Measurements from ENCODE around the gene TTC21A.

DNA sequence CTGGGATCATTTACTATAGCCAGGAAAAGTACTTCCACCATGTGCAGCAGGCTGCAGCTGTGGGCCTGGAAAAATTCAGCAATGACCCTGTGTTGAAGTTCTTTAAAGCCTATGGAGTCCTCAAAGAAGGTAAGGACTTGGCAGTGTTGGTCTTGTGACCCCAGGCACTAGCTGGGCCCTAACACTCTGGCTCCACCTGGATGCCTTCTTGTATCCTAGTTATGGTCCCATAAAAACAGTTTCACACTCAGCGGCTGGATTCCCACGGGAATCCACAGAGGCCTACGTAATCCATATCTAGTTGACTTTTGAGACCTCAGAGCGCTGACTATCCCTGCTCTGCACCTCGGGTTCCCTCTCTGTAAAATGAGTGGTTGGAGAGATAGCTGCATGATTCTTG, 1.6 kb downstream of the TTC21A start:
- no peak for TF ChIP-seq NFIC (IDR thresholded peaks at IDR 0.05)
- no peak for TF ChIP-seq EP300 (IDR thresholded peaks at IDR 0.05; ENCODE audit: borderline replicate concordance)
- TF ChIP-seq TEAD4 (IDR thresholded peaks at IDR 0.05) = no peak
- TF ChIP-seq RAD21 (IDR thresholded peaks at IDR 0.05; ENCODE audit: low read depth) = no peak
- TF ChIP-seq CEBPB (IDR thresholded peaks at IDR 0.05) = no peak
- TF ChIP-seq, protein P1, sequence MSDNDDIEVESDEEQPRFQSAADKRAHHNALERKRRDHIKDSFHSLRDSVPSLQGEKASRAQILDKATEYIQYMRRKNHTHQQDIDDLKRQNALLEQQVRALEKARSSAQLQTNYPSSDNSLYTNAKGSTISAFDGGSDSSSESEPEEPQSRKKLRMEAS (IDR thresholded peaks at IDR 0.05) = no peak
- TF ChIP-seq YY1 (IDR thresholded peaks at IDR 0.05; ENCODE audit: low read depth) = no peak
- TF ChIP-seq, protein P2, sequence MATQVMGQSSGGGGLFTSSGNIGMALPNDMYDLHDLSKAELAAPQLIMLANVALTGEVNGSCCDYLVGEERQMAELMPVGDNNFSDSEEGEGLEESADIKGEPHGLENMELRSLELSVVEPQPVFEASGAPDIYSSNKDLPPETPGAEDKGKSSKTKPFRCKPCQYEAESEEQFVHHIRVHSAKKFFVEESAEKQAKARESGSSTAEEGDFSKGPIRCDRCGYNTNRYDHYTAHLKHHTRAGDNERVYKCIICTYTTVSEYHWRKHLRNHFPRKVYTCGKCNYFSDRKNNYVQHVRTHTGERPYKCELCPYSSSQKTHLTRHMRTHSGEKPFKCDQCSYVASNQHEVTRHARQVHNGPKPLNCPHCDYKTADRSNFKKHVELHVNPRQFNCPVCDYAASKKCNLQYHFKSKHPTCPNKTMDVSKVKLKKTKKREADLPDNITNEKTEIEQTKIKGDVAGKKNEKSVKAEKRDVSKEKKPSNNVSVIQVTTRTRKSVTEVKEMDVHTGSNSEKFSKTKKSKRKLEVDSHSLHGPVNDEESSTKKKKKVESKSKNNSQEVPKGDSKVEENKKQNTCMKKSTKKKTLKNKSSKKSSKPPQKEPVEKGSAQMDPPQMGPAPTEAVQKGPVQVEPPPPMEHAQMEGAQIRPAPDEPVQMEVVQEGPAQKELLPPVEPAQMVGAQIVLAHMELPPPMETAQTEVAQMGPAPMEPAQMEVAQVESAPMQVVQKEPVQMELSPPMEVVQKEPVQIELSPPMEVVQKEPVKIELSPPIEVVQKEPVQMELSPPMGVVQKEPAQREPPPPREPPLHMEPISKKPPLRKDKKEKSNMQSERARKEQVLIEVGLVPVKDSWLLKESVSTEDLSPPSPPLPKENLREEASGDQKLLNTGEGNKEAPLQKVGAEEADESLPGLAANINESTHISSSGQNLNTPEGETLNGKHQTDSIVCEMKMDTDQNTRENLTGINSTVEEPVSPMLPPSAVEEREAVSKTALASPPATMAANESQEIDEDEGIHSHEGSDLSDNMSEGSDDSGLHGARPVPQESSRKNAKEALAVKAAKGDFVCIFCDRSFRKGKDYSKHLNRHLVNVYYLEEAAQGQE (IDR thresholded peaks at IDR 0.05; ENCODE audit: low read depth) = no peak
- TF ChIP-seq EGR1 (IDR thresholded peaks at IDR 0.05) = no peak
- TF ChIP-seq CREB1 (IDR thresholded peaks at IDR 0.05; ENCODE audit: low read depth) = no peak
